Uterus (tissue), 4 donors: ENCODE results near the gene CTIF. TPM values are rescaled to one million over a fixed set of nuclear protein-coding genes. Genes with fewer than 3 reads are reported as not detected.
A peak's percentile ranks its signal among the peaks of the same experiment; 100 is the strongest.

ENCODE experiments used
- DNase-seq, 2 donors: peaks; one replicate each; pipeline ENCODE4 v3.0.0-alpha.2; 2019 to 2020
- H3K27ac ChIP-seq, 2 donors: fragments of 200-600 bp; sonication (generic); 1 replicate in 1 of 2; 2 replicates in 1 of 2; pipeline ENCODE4 v1.5.1; 2016 to 2018
- H3K27me3 ChIP-seq, 2 donors: fragments of 200-600 bp; sonication (generic); one replicate each; pipeline ENCODE4 v1.5.1; 2018 to 2019; ENCODE audit warnings: control low read depth in 1 of 2
- H3K36me3 ChIP-seq, 2 donors: fragments of 200-600 bp; sonication (generic); one replicate each; pipeline ENCODE4 v1.5.1; 2019; ENCODE audit warnings: control low read depth in 1 of 2
- H3K4me1 ChIP-seq, 2 donors: fragments of 200-600 bp; sonication (generic); one replicate each; pipeline ENCODE4 v1.5.1; 2018 to 2019; ENCODE audit warnings: control low read depth in 1 of 2
- H3K4me3 ChIP-seq, 2 donors: fragments of 200-600 bp; sonication (generic); 1 replicate in 1 of 2; 2 replicates in 1 of 2; pipeline ENCODE4 v1.5.1; 2018 to 2019; ENCODE audit warnings: mild to moderate bottlenecking in 1 of 2
- H3K9me3 ChIP-seq, 2 donors: fragments of 200-600 bp; sonication (generic); one replicate each; pipeline ENCODE4 v1.5.1; 2019; ENCODE audit warnings: control low read depth in 1 of 2
- POLR2A ChIP-seq, 2 donors: fragments of 450-650 bp; IDR thresholded peaks; one replicate each; pipeline ENCODE4 v1.6.1; 2016; ENCODE audit warnings: antibody characterized with exemption in 2 of 2, mild to moderate bottlenecking in 1 of 2, moderate library complexity in 1 of 2
- intact Hi-C: fragments of 100-400 bp; cut with DNase I; formaldehyde crosslinking; loops from one replicate; pipeline ENCODE4 v1.15.1; 2023; ENCODE audit warnings: low total_unique reads
- total RNA-seq, 4 donors: library from RNA; depleted of rRNA in 3 of 4; stranded (reverse); fragments of >200 nt in 3 of 4; gene quantifications; one replicate each; pipeline versions ENCODE4 v1.1.0 to v1.2.4, GENCODE V29; 2014 to 2023
- TF ChIP-seq, protein P1 (sequence below), 4 experiments: fragments of 200-600 bp in 2 of 4; fragments of 450-650 bp in 2 of 4; sonication (generic) in 2 of 4; IDR thresholded peaks; one replicate each; pipeline ENCODE4 v1.5.1; 2016 to 2019; ENCODE audit warnings: antibody characterized with exemption in 4 of 4, mild to moderate bottlenecking in 2 of 4, moderate library complexity in 1 of 4
- donor health status: DM: yes; HTN: yes; CAD: no.

The CTIF gene
- total RNA-seq, 4 donors from 2014 or later: 11.3 to 94.3 (median 48.0) TPM

GRCh38 chr18:48817021-48817461 lies 278.2 kb downstream of the CTIF start:
- H3K36me3 ChIP-seq: no peaks in the 10 kb centered on the region
- no peak for TF ChIP-seq POLR2A (IDR thresholded peaks at IDR 0.05)
- TF ChIP-seq, protein P1, sequence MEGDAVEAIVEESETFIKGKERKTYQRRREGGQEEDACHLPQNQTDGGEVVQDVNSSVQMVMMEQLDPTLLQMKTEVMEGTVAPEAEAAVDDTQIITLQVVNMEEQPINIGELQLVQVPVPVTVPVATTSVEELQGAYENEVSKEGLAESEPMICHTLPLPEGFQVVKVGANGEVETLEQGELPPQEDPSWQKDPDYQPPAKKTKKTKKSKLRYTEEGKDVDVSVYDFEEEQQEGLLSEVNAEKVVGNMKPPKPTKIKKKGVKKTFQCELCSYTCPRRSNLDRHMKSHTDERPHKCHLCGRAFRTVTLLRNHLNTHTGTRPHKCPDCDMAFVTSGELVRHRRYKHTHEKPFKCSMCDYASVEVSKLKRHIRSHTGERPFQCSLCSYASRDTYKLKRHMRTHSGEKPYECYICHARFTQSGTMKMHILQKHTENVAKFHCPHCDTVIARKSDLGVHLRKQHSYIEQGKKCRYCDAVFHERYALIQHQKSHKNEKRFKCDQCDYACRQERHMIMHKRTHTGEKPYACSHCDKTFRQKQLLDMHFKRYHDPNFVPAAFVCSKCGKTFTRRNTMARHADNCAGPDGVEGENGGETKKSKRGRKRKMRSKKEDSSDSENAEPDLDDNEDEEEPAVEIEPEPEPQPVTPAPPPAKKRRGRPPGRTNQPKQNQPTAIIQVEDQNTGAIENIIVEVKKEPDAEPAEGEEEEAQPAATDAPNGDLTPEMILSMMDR (IDR thresholded peaks at IDR 0.05): no peak

GRCh38 chr18:48818329-48819254 lies 279.8 kb downstream of the CTIF start:
- Histone ChIP-seq H3K9me3 (no peaks in the 10 kb centered on the region), H3K27ac (no peak overlapping the region), H3K4me1 (no peaks in the 10 kb centered on the region), H3K4me3 (no peak overlapping the region), H3K36me3 (no peaks in the 10 kb centered on the region), H3K27me3 (no peaks in the 10 kb centered on the region)
- TF ChIP-seq POLR2A (IDR thresholded peaks at IDR 0.05): no peak
- TF ChIP-seq, protein P1 (IDR thresholded peaks at IDR 0.05): no peak
- DNase-seq: peak; percentile 2 to 9
- intact Hi-C loops: no loop called here

More at GRCh38 chr18:48817021-48817461, 278.2 kb downstream of the CTIF start:
- intact Hi-C loops: no loop called here
- no peaks in the 10 kb centered on the region for H3K9me3 ChIP-seq
- H3K27ac ChIP-seq: no peak overlapping the region
- H3K27me3 ChIP-seq: no peaks in the 10 kb centered on the region
- no peak overlapping the region for H3K4me3 ChIP-seq
- H3K4me1 ChIP-seq: no peaks in the 10 kb centered on the region
- peak; percentile 3 to 13 for DNase-seq

DNA sequence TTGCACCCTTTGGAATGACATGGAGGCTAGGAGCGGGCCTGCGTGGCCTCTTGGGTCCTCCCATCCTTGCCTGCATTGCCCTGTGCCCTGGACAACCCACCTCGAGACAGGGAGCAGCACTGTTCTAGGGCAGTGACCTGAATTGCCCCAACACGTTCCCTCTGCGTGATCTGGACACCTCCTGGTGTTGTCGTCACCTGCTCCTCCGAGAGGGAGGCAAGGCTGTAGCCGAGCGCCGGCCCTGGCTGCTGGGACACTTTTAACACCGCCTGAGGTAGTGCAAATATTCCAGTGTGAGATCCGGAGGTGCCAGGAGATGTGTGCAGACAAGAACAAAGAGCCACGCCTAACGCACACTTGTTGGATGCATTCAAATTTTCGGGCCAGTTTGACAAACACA lies 280.4 kb downstream of the CTIF start:
- Histone ChIP-seq H3K4me3 (no peak overlapping the region), H3K4me1 (no peaks in the 10 kb centered on the region), H3K27me3 (no peaks in the 10 kb centered on the region), H3K27ac (no peak overlapping the region), H3K36me3 (no peaks in the 10 kb centered on the region), H3K9me3 (no peaks in the 10 kb centered on the region)
- intact Hi-C loops: no loop called here
- TF ChIP-seq, protein P1 (IDR thresholded peaks at IDR 0.05): no peak
- TF ChIP-seq POLR2A (IDR thresholded peaks at IDR 0.05): no peak
- DNase-seq: peak; percentile 8

DNA sequence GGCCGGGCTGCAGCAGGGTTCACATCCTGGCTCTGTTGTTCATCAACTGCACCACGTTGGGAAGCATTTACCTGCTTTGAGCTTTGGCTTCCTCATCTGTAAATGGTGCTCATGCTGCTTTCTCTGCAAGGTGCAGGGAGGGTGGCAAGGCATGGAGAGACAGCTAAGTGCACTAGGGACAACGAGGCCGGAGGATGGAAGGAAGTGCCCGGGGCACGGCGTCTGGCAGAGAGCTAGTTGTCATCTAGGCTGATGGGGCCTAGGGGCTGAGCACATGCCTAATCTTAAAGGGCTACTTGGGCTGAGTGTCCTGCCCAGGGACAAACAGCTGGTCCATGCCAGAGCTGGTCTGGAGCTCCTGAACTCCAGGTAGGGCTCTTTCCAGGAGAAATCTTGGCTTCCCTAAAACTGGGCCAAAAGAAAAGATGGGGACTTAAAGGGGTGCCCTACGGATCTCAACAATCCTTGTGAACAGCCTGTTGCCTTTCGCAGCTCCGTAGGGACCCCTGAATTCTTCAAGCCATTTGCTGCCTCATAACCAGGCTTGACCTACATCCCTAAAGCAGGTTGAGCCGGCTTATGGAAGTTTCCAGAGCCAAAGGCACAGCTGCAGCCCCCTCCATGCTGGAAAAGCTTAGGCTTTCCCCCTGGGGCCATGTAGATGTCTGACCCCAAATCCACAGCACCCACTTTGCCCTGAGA lies 281.1 kb downstream of the CTIF start:
- TF ChIP-seq POLR2A (IDR thresholded peaks at IDR 0.05): no peak
- TF ChIP-seq, protein P1 (IDR thresholded peaks at IDR 0.05): no peak
- H3K36me3 ChIP-seq: no peaks in the 10 kb centered on the region
- no peaks in the 10 kb centered on the region for H3K4me1 ChIP-seq
- no peak overlapping the region for H3K27ac ChIP-seq
- no peak overlapping the region for H3K4me3 ChIP-seq
- DNase-seq: peak; percentile 4 to 11
- no peaks in the 10 kb centered on the region for H3K9me3 ChIP-seq
- intact Hi-C loops: no loop called here
- H3K27me3 ChIP-seq: no peaks in the 10 kb centered on the region
